Ectodermal cell (in vitro differentiated cells): ENCODE measurements around the gene SPANXB1. TPM values are rescaled to one million over a fixed set of nuclear protein-coding genes. Genes with fewer than 3 reads are reported as not detected.
"Not testable (repeated sequence)": the region's sequence is repeated elsewhere in the genome, so short reads cannot be mapped to it uniquely, and the experiment has no call there.

Experiments used
- H3K27ac ChIP-seq: 2 replicates; pipeline ENCODE4 v1.7.0; 2013; ENCODE audit warnings: mild to moderate bottlenecking, low read depth, low read length; ENCODE audit not compliant: insufficient read depth, poor library complexity, severe bottlenecking
- H3K27me3 ChIP-seq: 2 replicates; pipeline ENCODE4 v1.7.0; 2013; ENCODE audit warnings: mild to moderate bottlenecking, low read length; ENCODE audit not compliant: insufficient read depth, control insufficient read depth, poor library complexity, severe bottlenecking
- H3K36me3 ChIP-seq: one replicate; pipeline ENCODE4 v1.7.0; 2013; ENCODE audit warnings: low read length; ENCODE audit not compliant: control insufficient read depth, insufficient read depth
- H3K4me1 ChIP-seq: one replicate; pipeline ENCODE4 v1.7.0; 2013; ENCODE audit warnings: low read length; ENCODE audit not compliant: control insufficient read depth, insufficient read depth
- H3K4me3 ChIP-seq: 2 replicates; pipeline ENCODE4 v1.7.0; 2013; ENCODE audit warnings: low read depth, low read length, control low read depth; ENCODE audit not compliant: insufficient read depth
- H3K9me3 ChIP-seq: 2 replicates; pipeline ENCODE4 v1.7.0; 2013; ENCODE audit warnings: mild to moderate bottlenecking, low read length, moderate library complexity; ENCODE audit not compliant: control insufficient read depth
- WGBS, 2 experiments: methylation state at CpG; one replicate each; pipeline ENCODE4 v1.1.7; 2013; ENCODE audit warnings: missing lambda C conversion rate in 2 of 2; 5-methylcytosine and 5-hydroxymethylcytosine counted together
- polyA plus RNA-seq, 4 experiments: library from polyadenylated mRNA; stranded (reverse); fragments of 50-300 nt; gene quantifications; one replicate each; pipeline ENCODE4 v1.2.3, GENCODE V29; 2013

The SPANXB1 gene
- polyA plus RNA-seq (2013, experiment 1 of 4) = not detected
- polyA plus RNA-seq (2013, experiment 2 of 4) = not detected
- polyA plus RNA-seq (2013, experiment 3 of 4) = not detected
- polyA plus RNA-seq (2013, experiment 4 of 4) = not detected

GRCh38 chrX:141002568-141002967 lies at the start of gene SPANXB1:
Gene SPANXB1 (plus strand): TSS chrX:141002594. CDS start chrX:141002694, 100 bp downstream.
- not testable (repeated sequence) for H3K9me3 ChIP-seq, H3K27me3 ChIP-seq, H3K36me3 ChIP-seq, H3K4me3 ChIP-seq, H3K27ac ChIP-seq, H3K4me1 ChIP-seq
- WGBS, 2 experiments = 97 to 98% methylated on average over 11 to 13 of the region's 13 CpGs

GRCh38 chrX:140967036-140967435 lies 35.4 kb upstream of the SPANXB1 start:
- Histone ChIP-seq H3K27ac (no peak overlapping the region), H3K4me1 (no peaks in the 10 kb centered on the region), H3K27me3 (no peaks in the 10 kb centered on the region), H3K36me3 (no peaks in the 10 kb centered on the region), H3K9me3 (no peaks in the 10 kb centered on the region), H3K4me3 (no peak overlapping the region)
- WGBS, 2 experiments = 92 to 98% methylated on average over 3 of the region's 3 CpGs

GRCh38 chrX:140971099-140971795 lies 31.1 kb upstream of the SPANXB1 start:
- Histone ChIP-seq H3K36me3 (no peaks in the 10 kb centered on the region), H3K4me1 (no peaks in the 10 kb centered on the region), H3K27me3 (no peaks in the 10 kb centered on the region), H3K4me3 (no peak overlapping the region), H3K9me3 (no peaks in the 10 kb centered on the region), H3K27ac (no peak overlapping the region)
- WGBS, 2 experiments = 94 to 100% methylated on average over 3 to 4 of the region's 4 CpGs

GRCh38 chrX:140975472-140975871 lies 26.9 kb upstream of the SPANXB1 start:
- Histone ChIP-seq H3K4me3 (no peak overlapping the region), H3K27me3 (no peaks in the 10 kb centered on the region), H3K9me3 (no peaks in the 10 kb centered on the region), H3K27ac (no peak overlapping the region), H3K36me3 (no peaks in the 10 kb centered on the region), H3K4me1 (no peaks in the 10 kb centered on the region)
- WGBS, 2 experiments = 88 to 89% methylated on average over 3 of the region's 3 CpGs

- no peak overlapping the region for H3K27ac ChIP-seq
- no peaks in the 10 kb centered on the region for H3K9me3 ChIP-seq
- no peaks in the 10 kb centered on the region for H3K27me3 ChIP-seq
- H3K4me1 ChIP-seq = no peaks in the 10 kb centered on the region
- no peaks in the 10 kb centered on the region for H3K36me3 ChIP-seq
- H3K4me3 ChIP-seq = no peak overlapping the region
- WGBS, 2 experiments = 96 to 100% methylated on average over 3 of the region's 3 CpGs
Observed at GRCh38 chrX:140980271-140980670, 22.1 kb upstream of the SPANXB1 start.

- Histone ChIP-seq H3K36me3 (no peaks in the 10 kb centered on the region), H3K27me3 (no peaks in the 10 kb centered on the region), H3K4me3 (no peak overlapping the region), H3K27ac (no peak overlapping the region), H3K4me1 (no peaks in the 10 kb centered on the region), H3K9me3 (no peaks in the 10 kb centered on the region)
- WGBS, 2 experiments = 92% methylated on average over 1 of the region's 1 CpG
Observed at GRCh38 chrX:140983730-140984129, 18.7 kb upstream of the SPANXB1 start.

GRCh38 chrX:141005243-141005642 lies 2.8 kb downstream of the SPANXB1 start:
- H3K9me3 ChIP-seq, H3K36me3 ChIP-seq, H3K27ac ChIP-seq, H3K4me3 ChIP-seq, H3K4me1 ChIP-seq, H3K27me3 ChIP-seq: not testable (repeated sequence)
- WGBS, 2 experiments = 90 to 92% methylated on average over 3 of the region's 6 CpGs

- H3K36me3 ChIP-seq, H3K27me3 ChIP-seq, H3K4me1 ChIP-seq, H3K9me3 ChIP-seq, H3K4me3 ChIP-seq, H3K27ac ChIP-seq: not testable (repeated sequence)
- WGBS, 2 experiments = 96% methylated on average over 4 to 5 of the region's 14 CpGs
Observed at GRCh38 chrX:141044246-141044645, 41.9 kb downstream of the SPANXB1 start.

- 100% methylated on average over 1 of the region's 3 CpGs for WGBS, 2 experiments
- H3K27ac ChIP-seq, H3K9me3 ChIP-seq, H3K4me1 ChIP-seq, H3K27me3 ChIP-seq, H3K4me3 ChIP-seq, H3K36me3 ChIP-seq: not testable (repeated sequence)
Observed at GRCh38 chrX:141049878-141050277, 47.5 kb downstream of the SPANXB1 start.

GRCh38 chrX:141052098-141052497 lies 49.7 kb downstream of the SPANXB1 start:
- not testable (repeated sequence) for H3K4me1 ChIP-seq, H3K9me3 ChIP-seq, H3K27ac ChIP-seq, H3K36me3 ChIP-seq, H3K4me3 ChIP-seq, H3K27me3 ChIP-seq
- 48 to 61% methylated on average over 2 to 3 of the region's 5 CpGs for WGBS, 2 experiments
